ENCODE measurements around the gene PITX3. TPM values are rescaled to one million over a fixed set of nuclear protein-coding genes. Genes with fewer than 3 reads are reported as not detected.
"Not testable (repeated sequence)": the region's sequence is repeated elsewhere in the genome, so short reads cannot be mapped to it uniquely, and the experiment has no call there.

Gene PITX3
- polyA plus RNA-seq, 10 donors = 9.9 to 16.9 (median 12.9) TPM

DNA sequence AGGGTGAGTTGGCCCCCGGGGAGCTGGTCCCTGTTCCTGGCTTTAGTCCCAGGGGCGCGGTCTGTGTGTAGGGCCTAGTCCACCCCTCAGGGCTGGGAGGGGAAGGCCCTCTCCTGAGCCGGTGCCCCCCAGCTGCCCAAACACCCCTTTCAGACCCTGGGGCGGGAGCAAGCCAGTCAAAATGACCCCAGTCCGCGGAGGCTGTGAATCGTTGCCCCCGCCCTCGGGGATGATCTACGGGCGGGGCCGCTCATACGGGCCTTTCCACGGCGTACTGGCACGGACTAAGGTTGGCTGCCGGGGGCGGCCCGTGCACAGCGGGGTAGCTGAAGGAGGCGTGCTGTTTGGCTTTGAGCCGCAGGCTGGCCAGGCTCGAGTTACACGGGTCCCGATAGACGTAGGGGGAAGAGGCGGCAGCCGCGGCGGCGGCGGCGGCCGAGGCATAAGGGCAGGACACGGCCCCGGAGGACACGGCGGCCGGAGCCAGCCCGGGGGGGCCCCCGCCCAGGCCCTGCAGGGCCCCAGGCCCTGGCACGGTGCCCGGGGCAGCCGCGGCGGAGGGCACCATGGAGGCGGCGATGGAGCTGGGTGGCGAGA, 10.9 kb downstream of the PITX3 start:
- peak in 2 of 3 donors; percentile 68 to 81 for DNase-seq

DNA sequence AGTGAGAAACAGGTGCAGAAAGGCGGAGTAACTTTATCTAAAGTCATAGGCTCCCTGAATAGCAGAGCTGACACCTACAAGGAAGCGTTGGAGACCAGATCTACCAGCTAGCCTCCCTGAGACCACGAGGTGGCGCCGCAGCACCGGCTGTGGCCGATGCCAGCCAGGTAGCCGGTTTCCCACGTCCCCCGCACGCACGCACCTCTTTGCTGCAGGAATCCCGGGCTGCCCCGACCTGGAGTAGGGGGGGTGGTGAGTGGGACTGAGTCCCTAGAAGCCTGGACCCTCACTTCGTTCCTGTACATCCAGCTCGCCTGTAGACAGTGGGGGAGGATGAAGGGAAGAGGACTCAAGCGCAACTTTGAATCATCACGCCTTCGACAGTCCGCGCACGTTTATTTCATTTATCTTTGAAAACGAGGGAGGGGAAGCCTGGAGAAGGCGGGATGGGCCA, 11.5 kb downstream of the PITX3 start:
- DNase-seq = peak in 2 of 3 donors; percentile 82 to 91

DNA sequence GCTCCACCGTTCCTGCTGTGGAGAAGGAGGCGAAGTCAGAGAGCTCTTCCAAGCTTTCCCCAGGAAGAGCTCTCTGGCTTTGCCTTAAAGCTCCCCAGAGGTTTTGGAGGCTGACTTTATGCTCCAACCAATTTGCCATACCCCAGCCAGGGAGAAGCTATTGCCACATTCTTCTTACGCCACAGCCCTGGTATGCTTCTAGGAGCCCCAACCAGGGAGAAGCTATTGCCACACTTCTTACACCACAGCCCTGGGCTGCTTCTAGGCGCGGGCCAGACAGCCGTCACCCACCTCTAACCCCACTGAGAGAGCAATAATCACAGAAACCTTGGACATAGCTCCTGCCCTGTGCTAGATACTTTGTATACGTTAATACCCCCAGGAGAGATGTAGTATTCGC, 14.3 kb downstream of the PITX3 start:
- no peak for DNase-seq

DNA sequence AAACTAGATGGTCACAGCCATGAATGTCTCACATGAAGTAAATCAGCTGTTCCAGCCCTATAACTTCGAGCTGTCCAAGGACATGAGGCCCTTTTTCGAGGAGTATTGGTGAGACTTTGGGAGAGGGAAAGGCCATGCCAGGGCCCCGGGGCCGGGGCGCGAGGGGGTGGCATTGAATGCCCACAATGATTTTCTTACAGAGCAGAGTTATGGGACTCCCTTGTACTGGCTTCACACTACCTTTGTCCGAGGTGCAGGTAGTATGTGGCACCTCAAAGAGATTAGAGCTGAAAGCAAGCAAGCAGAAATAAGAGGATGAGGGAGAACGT, 14.8 kb downstream of the PITX3 start:
- no peak for DNase-seq

DNA sequence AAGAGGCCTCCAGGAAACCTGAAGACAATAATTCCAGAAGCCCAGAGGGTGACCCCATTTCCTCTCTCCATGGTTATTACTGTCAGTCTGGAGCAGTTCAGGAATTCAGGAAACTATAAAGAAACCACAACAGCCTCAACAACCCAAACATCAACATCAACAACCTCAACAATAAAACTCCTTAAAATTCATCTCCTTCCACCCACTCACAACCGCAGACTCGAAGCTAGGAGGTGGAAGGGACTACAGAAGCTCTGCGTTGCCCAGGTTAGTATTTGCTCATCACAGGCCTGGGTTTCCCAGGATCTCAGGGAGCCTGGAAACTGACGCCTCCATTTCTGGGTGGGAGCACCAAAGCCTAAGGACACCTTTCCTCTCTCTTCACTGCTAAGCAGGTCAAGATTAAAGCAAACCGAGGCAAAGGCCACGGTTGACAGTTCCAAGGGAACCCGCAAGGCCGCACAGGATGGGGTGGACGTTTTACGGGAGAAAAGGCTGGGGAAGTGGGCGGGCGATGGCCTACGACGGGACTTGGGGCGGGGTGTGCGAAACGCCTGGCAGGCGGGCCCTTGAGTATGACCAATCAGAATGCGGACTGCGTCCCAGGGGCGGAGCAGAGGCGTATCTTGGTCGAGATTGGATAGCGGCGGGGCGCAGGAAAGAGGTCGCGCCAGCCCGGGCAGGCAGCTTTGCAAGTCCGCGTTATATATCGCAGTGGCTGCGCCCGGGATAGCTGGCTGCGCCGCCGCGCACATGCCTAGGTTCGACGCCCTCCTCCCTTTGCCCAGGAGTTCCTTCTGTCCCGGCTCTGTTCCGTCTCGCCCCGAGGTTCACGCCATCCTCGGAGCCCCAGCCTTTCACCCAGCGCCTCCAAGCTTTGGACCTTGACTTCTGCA, 15.4 kb downstream of the PITX3 start, which contains the start of gene ELOVL3:
Gene ELOVL3, plus strand, starts transcription at position 654 of the 896 bp plus-strand sequence. CDS start 250 bp downstream, outside the sequence.
- DNase-seq = peak; percentile 92 to 97 (median 95)

GRCh38 chr10:102222797-102223196, 18.5 kb downstream of the PITX3 start:
- DNase-seq = no peak

DNA sequence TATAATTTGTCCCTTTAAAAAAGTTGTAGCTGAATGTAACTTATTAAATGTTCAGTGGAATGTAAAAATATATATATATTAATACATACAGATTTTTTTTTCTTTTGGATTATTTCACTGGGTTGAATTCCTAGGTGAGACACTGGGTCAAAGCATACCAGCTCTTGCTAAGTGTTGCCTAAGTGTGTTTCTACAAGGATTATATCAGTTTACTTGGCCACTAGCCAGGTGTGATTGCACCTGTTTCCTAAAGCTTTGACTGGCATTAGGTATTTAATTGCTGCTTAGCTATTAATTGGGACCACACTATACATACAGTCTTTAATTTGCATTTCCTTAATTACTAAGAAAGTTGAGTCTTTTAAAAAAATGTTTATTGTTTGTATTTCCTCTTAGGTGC, 20.7 kb downstream of the PITX3 start:
- DNase-seq = no peak

DNA sequence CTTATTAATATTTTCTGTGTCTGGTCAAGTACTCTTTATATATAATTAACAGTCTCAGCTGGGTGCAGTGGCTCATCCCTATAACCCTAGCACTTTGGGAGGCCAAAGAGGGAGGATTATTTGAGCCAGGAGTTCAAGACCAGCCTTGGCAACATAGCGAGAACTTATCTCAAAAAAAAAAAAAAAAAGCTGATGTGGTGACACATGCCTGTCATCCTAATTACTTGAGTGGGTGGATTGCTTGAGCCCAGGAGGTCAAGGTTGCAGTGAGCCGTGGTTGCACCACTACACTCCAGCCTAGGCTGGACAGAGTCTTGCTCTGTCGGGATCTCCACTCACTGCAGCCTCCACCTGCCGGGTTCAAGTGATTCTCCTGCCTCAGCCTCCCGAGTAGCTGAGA, 21.9 kb downstream of the PITX3 start:
- no peak for DNase-seq

DNA sequence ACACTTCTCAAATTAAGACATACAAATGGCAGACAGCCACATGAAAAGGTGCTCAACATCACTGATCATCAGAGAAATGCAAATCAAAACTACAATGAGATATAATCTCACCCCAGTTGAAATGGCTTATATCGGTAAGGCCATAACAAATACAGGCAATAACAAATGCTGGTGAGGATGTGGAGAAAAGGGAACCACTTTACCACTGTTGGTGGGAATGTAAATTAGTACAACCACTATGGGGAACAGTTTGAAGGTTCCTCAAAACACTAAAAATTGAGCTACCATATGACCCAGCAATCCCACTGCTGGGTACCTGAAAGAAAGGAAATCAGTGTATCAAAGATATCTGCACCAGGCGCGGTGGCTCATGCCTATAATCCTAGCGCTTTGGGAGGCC, 27.7 kb downstream of the PITX3 start:
- not testable (repeated sequence) for DNase-seq

DNA sequence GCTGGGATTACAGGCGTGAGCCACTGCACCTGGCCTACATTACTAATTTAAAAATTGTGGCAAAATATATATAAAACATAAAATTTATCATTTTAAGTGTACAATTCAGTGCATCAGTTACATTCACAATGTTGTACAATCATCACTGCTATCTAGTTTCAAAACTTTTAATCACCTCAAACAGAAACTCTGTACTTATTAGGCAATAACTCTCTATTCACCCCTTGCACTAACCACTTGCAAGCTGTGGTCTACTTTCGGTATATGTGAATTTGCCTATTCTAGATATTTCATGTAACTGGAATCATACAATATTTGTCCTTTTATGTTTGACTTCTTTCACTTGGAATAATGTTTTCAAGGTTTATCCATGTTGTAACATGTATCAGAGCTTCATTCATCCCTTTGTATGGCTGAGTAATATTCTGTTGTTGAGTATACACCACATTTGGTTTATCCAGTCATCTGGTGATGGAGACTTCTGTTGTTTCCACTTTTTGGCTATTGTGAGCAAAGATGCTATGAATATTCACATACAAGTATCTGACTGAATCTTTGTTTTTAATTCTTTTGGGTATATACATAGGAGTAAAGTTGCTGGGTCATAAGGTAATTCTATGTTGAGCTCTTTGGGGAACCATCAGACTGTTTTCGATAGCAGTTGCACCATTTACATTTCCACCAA, 29.6 kb downstream of the PITX3 start:
- DNase-seq = no peak

DNA sequence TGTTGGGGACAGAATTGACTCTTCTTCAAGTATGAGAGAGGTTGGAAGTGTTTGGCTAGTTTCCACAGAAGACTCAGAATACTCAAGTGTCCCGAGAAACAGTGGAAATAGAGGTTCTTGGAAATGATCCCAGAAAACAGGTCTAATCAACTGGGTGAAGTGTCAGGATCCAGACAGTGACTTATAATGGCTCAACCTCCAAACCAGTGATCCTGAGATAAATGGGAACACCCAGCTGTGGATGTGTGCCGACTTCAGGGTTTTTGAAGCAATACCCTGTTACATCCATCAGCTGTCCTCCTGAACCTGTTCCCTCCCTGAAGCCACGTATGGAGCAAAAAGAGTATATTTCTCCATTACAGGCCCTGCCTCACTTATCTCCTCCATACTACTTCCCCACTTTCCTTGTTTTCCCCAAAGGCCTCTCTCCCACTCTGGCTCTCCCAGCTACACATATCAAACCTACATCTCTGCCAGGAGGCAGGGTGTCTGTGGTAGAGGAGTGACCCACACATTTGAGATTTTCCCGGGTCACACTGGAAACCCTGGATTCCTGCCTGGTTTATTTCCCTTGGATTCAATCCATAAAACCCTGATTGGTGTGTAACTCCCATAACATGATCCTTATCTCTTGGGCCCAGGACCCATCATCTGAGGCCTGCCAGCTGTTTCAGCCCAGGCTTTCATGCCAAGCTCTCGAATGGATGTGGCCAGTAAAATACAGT, 32.8 kb downstream of the PITX3 start:
- no peak for DNase-seq

DNA sequence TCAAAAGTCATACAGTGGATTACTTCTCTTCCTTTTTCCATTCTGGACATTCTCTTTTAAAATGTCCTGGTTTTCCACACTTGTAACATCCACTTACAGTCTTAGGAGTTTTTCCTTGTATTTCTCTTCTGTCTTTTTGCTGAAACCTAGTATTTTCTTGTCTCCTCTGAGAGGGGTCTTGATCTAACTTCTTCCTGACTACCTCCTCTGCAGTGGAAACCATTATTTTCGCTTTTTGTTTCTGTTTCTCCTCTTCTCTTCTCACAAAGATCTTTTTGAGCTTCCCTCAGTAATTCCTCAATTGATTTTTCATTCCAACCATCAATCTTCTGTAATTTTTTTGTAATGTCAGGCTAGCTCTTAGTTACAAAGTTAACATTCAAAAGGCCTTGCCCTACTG, 38.9 kb downstream of the PITX3 start:
- DNase-seq = no peak

GRCh38 chr10:102200751-102201640, 40.3 kb downstream of the PITX3 start:
- no peak for DNase-seq

GRCh38 chr10:102198027-102198426, 43.3 kb downstream of the PITX3 start:
- DNase-seq = no peak

- DNase-seq = no peak
These were observed 44.4 kb downstream of the PITX3 start for GRCh38 chr10:102196893-102197292.

- no peak for DNase-seq
These were observed 45.9 kb downstream of the PITX3 start for GRCh38 chr10:102195296-102195870.

DNA sequence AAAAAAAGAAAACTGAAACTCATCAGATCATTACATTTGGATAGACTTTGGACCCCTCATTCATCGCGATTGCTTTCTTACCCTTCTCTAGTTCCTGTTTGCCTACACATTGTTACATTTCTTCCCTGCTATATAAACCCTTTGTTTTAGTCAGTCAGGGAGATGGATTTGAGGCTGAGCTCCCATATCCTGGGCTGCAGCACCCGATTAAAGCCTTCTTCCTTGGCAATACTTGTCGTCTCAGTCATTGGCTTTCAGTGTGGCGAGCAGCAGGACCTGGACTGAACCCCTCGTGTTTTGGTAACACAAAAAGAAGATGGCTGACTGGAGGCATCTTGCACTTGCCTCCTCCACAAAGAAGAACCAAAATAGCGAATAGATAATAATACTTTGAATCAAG, 49.4 kb downstream of the PITX3 start:
- DNase-seq = no peak

DNA sequence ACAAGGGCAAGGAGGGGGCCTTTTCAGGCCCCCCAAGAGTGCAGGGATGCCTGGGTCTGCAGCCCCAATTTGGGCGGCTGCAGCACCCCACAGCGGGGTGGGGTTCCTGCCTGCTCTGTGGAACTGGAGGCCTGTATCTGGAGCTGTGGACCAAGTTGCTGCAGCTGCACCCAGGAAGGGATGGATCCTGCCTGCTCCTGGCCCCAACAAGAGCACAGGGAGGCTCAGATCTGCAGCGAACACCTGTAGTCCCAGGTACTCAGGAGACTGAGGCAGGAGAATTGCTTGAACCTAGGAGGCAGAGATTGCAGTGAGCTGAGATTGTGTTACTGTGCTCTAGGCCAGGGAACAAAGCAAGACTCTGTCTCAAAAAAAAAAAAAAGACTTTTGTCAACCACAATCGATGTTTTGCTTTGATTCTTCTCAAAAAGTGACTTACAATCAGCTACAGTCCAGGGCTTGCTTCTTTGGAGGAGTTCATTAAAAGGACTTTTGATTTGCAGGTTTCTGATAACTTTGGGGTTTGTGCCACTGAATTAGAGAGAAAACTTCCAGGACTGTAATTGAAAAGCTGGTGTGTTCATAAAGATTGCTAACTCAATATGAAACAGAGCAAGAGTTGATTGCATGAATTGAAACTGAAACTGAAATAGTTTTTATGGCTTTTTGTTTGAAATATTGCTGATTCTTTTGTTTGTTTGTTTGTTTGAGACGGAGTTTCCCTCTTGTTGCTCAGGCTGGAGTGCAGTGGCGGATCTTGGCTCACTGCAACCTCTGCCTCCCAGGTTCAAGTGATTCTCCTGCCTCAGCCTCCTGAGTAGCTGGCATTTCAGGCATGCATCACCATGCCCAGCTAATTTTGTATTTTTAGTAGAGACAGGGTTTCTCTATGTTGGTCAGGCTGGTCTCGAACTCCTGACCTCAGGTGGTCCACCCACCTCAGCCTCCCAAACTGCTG, 52.1 kb downstream of the PITX3 start:
- not testable (repeated sequence) for DNase-seq

- DNase-seq = no peak
These were observed 52.9 kb downstream of the PITX3 start for GRCh38 chr10:102188298-102188940.
